HG02970 (cell line): ENCODE results near the gene USP31.

ENCODE experiments used
- ATAC-seq: cut with Tn5 transposase; IDR thresholded peaks from one replicate; pipeline ENCODE4 v1.9.1; 2021; ENCODE audit warnings: mild to moderate bottlenecking, moderate library complexity, moderate number of reproducible peaks; ENCODE audit not compliant: unreplicated experiment, low FRiP score

The USP31 gene

GRCh38 chr16:23134274-23134673 is 15.0 kb downstream of the USP31 start:
- ATAC-seq: no peak

- ATAC-seq: no peak
These were observed 16.3 kb downstream of the USP31 start for GRCh38 chr16:23132775-23133463.

DNA sequence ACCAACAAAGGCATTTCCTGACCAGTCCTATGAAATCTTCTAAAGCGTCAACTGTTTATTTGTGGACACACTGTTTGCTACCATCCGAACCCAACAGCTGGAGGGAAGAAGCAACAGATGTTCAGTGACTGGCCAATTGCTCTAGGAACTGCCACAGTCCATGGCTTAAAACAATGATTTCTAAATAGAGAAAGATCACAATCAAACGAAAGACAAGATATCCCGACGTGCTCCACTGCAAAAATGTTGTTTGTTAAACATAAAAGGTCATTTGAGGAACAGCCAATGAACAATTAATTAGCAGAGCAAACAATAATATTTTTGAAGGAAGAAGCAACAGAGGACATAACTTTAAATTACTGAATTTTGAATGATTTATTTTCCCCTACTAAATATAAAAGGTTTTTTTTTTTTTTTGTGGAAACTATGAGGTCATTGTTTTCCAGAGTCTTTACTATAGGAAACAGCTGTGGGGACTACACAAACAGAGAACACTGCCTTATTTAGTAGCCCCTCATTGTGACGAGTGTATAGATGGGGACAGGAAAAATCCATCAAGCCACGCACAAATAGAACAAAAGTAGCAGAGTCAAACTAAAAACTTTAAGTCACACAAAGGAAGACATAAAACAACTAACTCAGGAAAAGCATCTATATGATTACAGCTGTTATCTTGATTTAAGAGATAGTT is 17.2 kb downstream of the USP31 start:
- no peak for ATAC-seq

DNA sequence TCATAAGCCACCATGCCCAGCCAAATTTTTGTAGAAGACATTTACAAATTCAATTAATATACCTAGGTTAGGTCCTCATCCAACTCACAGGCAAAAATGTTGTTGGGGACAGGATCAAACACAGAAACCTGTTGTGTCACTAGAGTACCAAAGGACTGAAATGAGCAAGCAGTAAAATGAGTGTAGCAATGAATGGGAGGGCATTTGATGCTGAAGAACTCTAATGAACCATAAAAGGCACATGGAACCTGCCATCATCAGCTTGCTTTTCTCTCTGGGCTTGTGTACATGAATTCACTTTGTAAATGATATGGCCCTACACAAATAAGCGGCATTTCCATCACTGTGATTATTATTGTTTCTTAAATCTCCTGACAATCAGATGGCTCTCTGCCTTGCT is 17.8 kb downstream of the USP31 start:
- ATAC-seq: no peak

DNA sequence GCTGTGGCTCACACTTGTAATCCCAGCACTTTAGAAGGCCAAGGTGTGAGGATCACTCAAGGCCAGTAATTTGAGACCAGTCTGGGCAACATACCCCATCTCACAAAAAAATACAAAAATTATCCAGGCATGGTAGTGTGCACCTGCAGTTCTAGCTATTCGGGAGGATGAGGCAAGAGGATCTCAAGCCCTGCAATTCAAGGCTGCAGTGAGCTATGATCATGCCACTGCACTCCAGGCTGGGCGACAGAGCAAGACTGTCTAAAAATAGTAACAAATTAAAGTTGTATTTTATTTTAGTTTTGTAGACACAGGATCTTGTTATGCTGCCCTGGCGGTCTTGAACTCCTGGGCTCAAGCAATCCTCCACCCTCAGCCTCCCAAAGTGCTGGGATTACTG is 18.2 kb downstream of the USP31 start:
- ATAC-seq: no peak

DNA sequence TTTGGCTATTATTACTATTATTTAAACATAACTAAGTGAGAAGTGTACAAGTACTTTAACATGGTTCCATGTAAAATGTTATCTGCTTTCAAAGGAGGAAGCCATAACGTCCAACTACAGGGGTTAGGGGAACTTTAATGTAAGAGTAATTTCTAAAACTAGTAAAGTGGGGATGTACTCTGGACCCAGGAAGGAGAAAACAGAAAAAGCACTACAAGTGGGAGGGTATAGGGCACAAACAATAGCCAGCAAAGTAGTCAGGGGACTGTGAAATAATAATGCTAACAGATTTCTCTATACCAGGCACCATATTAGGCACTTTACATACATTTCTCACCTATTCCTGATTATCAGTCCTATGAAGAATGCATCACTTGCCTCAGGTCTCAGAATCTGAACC is 19.6 kb downstream of the USP31 start:
- ATAC-seq: no peak

DNA sequence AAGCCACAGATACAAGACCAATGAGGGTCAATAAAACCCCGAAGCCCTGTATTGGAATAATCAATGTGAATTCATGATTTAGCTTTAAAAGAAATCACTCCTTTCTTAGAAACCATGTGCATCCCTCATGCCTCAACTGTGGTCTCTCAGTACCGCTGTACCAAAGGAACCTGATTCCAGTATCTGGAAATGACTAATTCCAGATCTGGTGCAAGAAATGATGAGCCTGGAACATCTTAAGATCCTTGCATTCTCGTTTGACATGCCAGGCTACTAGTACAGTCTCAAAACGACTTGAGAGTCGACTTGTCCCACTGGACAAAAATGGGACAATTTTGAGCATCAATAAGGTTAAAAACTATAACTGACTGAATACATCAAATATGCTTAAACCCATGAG is 21.2 kb downstream of the USP31 start:
- ATAC-seq: no peak

DNA sequence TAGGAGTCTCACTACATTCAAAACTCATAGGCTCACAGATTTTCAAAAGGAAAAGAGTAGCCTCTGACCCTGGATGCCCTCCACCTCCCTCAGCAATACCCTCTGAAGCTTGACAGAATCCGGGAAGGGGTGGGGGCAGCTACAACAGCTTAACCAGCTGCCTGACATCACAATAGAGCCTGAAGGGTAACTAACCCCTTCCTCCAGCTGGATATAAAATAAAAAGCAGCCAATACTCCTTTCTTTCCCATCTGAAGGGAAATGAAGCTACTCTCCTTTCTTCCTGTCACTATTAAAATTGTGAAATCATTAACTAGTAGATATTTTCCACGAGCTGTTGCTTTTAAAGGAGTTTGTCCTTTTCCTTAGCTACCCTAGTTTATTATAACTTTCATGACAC is 24.0 kb downstream of the USP31 start:
- no peak for ATAC-seq

- no peak for ATAC-seq
These were observed 24.9 kb downstream of the USP31 start for GRCh38 chr16:23124315-23124714.

GRCh38 chr16:23122144-23122543 is 27.1 kb downstream of the USP31 start:
- no peak for ATAC-seq

GRCh38 chr16:23121024-23121423 is 28.2 kb downstream of the USP31 start:
- ATAC-seq: no peak

GRCh38 chr16:23120562-23120961 is 28.7 kb downstream of the USP31 start:
- ATAC-seq: no peak

GRCh38 chr16:23119570-23119969 is 29.7 kb downstream of the USP31 start:
- no peak for ATAC-seq

- no peak for ATAC-seq
These were observed 34.9 kb downstream of the USP31 start for GRCh38 chr16:23114131-23114904.

- no peak for ATAC-seq
These were observed 36.1 kb downstream of the USP31 start for GRCh38 chr16:23113185-23113584.

- ATAC-seq: no peak
These were observed 38.9 kb downstream of the USP31 start for GRCh38 chr16:23110257-23110899.

DNA sequence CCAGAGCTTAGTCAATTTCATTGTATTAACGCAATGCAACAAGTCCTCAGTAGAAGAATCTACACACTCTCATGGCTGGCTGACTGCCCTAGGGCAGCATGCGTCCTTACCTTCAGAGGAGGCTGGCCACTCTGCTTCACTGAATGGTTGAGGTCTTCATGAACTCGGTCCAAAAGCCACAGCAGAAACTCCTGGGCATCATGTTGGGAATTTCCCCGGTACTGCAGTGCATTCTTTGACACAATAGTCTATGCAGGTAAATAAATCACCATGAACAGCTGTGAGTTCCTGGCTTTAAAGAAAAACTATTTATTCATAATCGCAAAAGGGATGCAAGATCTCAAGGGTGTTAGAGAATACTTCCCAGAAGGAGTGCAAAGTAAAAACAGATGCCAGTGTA is 41.3 kb downstream of the USP31 start:
- no peak for ATAC-seq

GRCh38 chr16:23107117-23107516 is 42.1 kb downstream of the USP31 start:
- no peak for ATAC-seq

DNA sequence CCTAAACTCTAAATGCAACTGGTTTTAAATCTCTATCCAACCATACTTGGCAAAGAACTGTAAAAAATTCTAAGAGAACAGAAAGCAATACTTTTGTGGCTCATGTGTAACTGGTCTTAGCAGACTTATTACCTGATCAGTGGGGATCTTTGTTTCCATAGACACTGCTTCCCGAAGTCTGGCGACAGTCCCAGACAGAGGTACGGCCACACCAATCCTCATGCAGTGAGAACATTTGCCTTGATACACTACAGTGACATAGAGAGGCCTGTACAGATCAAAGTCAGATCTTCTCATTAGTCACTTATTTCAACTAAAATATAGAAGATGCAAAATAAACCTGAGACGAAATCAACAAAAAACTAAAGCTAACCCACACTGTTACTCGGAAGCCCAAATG is 43.9 kb downstream of the USP31 start:
- ATAC-seq: no peak

DNA sequence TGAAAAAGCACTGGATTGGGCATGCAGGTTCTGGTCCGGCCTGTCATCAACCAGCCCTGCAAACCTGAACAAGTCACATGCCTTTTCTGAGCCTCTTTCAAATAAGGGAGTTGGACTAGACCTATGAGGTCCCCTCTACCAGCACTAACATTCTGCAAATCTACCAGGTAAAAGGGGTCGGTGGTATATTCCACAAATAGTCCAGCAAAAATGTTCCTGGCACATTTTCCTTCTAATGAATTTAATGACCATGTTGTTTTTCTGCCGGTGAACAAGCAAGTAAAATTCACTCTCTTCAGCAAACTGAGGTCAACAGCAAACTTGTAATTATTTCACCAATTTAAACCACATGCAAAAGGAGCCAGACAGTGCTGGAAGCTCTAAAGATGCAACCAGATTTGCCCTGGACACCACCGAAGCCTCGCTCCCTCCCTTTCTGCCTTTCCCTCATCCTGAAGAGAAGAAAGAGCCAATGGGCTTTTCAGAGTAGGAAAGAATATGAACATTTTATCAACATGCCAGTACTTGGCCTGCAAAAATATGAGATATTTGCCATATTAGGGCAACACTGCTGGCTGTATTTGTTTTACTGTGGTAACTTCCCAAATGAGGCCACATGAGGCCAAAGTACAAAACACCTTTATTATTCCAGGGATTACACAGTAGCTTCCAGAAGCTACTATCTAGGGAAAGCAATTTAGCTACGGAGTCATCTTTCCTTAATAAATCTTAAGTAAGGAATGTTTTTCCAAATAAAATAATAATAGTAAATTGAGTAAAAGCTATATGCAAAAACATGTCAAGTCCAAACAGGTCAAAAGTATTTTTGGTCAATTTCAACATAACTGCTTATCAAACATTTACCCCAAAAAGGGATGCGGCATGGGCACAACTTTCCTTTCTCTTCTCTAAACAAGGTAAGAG is 45.0 kb downstream of the USP31 start:
- ATAC-seq: no peak
